ENCODE measurements around the gene MACO1. TPM values are rescaled to one million over a fixed set of nuclear protein-coding genes. Genes with fewer than 3 reads are reported as not detected.

The MACO1 gene
- total and polyA plus RNA-seq, 2 of the 8 experiments (the other 6 are each of a cell fraction or from before 2014, with no cell fraction given), result 3.5 to 15.1 TPM

- no peaks in the 10 kb centered on the region for H3K4me1 ChIP-seq (replicated peaks in 1 of 4; ENCODE audit: control insufficient read depth in 3 of 4, insufficient read depth in 4 of 4, low read length in 3 of 4)
- H3K4me3 ChIP-seq (ENCODE audit: extremely low read depth in 1 of 4, insufficient read depth in 2 of 4, low read depth in 3 of 4, low read length in 4 of 4), result no peak overlapping the region
- H3K23me2 ChIP-seq (ENCODE audit: low read depth, low read length), result no peaks in the 10 kb centered on the region; the same call in 1 of the 2 replicates
- no peaks in the 10 kb centered on the region for H3K36me3 ChIP-seq (ENCODE audit: control insufficient read depth in 2 of 4, insufficient read depth in 4 of 4, low read length in 3 of 4)
- H4K20me1 ChIP-seq (replicated peaks in 1 of 2; ENCODE audit: control insufficient read depth in 1 of 2, insufficient read depth in 2 of 2, low read length in 2 of 2), result peaks cover 0 to 7% of the 10 kb centered on the region in 2 experiments
- FAIRE-seq (no peak), DNase-seq (ENCODE audit: low read depth in 1 of 2, low spot score in 2 of 2) (no peak)
- 0 out of 2 replicates have a peak, but pooled peaks cover 4% of the 10 kb centered on the region for H3K79me1 ChIP-seq (ENCODE audit: low read depth, low read length)
- no peak overlapping the region for H4K8ac ChIP-seq (ENCODE audit: extremely low read depth, insufficient read depth, low read length)
- H2BK15ac ChIP-seq (ENCODE audit: low read length), result no peak overlapping the region
- WGBS, 2 experiments (ENCODE audit: extremely low coverage in 1 of 2, insufficient coverage in 1 of 2, insufficient read length in 1 of 2, insufficient replicate concordance in 2 of 2, low coverage in 1 of 2, low lambda C conversion rate in 2 of 2, missing lambda C conversion rate in 1 of 2), result 93% methylated on average over 8 of the region's 8 CpGs; no CpG with 5 or more reads in 1 of the 2 experiments
- H4K5ac ChIP-seq (ENCODE audit: insufficient read length, low read depth, low read length), result no peak overlapping the region
- no peaks in the 10 kb centered on the region for H3K27me3 ChIP-seq (replicated peaks in 1 of 4; ENCODE audit: control insufficient read depth in 3 of 4, extremely low read depth in 1 of 4, insufficient read depth in 3 of 4, low read length in 3 of 4)
- H3K9ac ChIP-seq (replicated peaks in 1 of 4; ENCODE audit: extremely low read depth in 1 of 4, low read depth in 3 of 4, low read length in 3 of 4), result no peak overlapping the region
- H3K79me2 ChIP-seq (ENCODE audit: control insufficient read depth in 1 of 2, insufficient read depth in 2 of 2, low read length in 2 of 2), result peaks cover 0 to 61% of the 10 kb centered on the region in 2 experiments; a peak in 3 of 4 replicates
- ChIA-PET CTCF (ENCODE audit: partially characterized antibody) (interaction anchor here (1.7 kb wide), 1 partner anchor 39 kb away, joined by 3 read pairs; no protein-coding TSS in a partner anchor), POLR2A (ENCODE audit: partially characterized antibody) (interaction anchor here (1.0 kb wide), 1 partner anchor 25 kb away, joined by 3 read pairs; no protein-coding TSS in a partner anchor)
- H3K4me2 ChIP-seq (ENCODE audit: insufficient read depth in 1 of 2, low read depth in 2 of 2, low read length in 2 of 2), result no peak overlapping the region
- no peak overlapping the region for H3K27ac ChIP-seq (ENCODE audit: low read depth, low read length)
- H3K18ac ChIP-seq (ENCODE audit: extremely low read depth, low read length), result no peak overlapping the region
- no peak overlapping the region for H2BK5ac ChIP-seq (ENCODE audit: low read depth, low read length)
- no peak overlapping the region for H4K91ac ChIP-seq (replicated peaks; ENCODE audit: insufficient read length, low read length)
- H2BK12ac ChIP-seq (ENCODE audit: low read depth, low read length), result no peak overlapping the region
- H3K56ac ChIP-seq (replicated peaks; ENCODE audit: insufficient read length, low read depth, low read length), result no peak overlapping the region
- H2AK5ac ChIP-seq (ENCODE audit: low read depth, low read length), result no peak overlapping the region
- H2BK120ac ChIP-seq (replicated peaks; ENCODE audit: low read depth, low read length), result no peak overlapping the region
- H3K14ac ChIP-seq (ENCODE audit: insufficient read length), result no peak overlapping the region
- H2BK20ac ChIP-seq (ENCODE audit: low read length), result no peak overlapping the region
- H3K23ac ChIP-seq (ENCODE audit: insufficient read length), result no peak overlapping the region
- H3K9me3 ChIP-seq (ENCODE audit: insufficient read depth in 2 of 2, low read depth in 1 of 2, low read length in 1 of 2), result no peaks in the 10 kb centered on the region
- H3K4ac ChIP-seq (replicated peaks; ENCODE audit: insufficient read length, low read depth, low read length), result no peak overlapping the region
- no peak overlapping the region for H2AFZ ChIP-seq (ENCODE audit: low read length)
- TF ChIP-seq TAF7 (optimal IDR thresholded peaks at IDR 0.05; ENCODE audit: borderline replicate concordance, low read depth, low read length) (no peak), GABPA (IDR thresholded peaks at IDR 0.05; ENCODE audit: borderline replicate concordance, insufficient read depth, low read length) (no peak), SIX5 (IDR thresholded peaks at IDR 0.05; ENCODE audit: low read depth, low read length) (no peak), NRF1 (IDR thresholded peaks at IDR 0.05; ENCODE audit: low read depth, low read length) (no peak), ASH2L (IDR thresholded peaks at IDR 0.05; ENCODE audit: low read length) (no peak), MAFK (IDR thresholded peaks at IDR 0.05; ENCODE audit: low read depth, low read length) (no peak), MAX (IDR thresholded peaks at IDR 0.05) (no peak), KDM5A (IDR thresholded peaks at IDR 0.05; ENCODE audit: low read length) (no peak), EGR1 (IDR thresholded peaks at IDR 0.05; ENCODE audit: borderline replicate concordance, low read depth, low read length) (no peak), EP300 (IDR thresholded peaks at IDR 0.05; ENCODE audit: borderline replicate concordance in 1 of 2, low read depth in 2 of 2, low read length in 2 of 2) (no peak), GTF2F1 (IDR thresholded peaks at IDR 0.05; ENCODE audit: borderline replicate concordance, low read depth, low read length) (no peak), POU5F1 (IDR thresholded peaks at IDR 0.05; ENCODE audit: low read depth, low read length) (no peak)
- TF ChIP-seq, protein P1, sequence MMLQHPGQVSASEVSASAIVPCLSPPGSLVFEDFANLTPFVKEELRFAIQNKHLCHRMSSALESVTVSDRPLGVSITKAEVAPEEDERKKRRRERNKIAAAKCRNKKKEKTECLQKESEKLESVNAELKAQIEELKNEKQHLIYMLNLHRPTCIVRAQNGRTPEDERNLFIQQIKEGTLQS (IDR thresholded peaks at IDR 0.05; ENCODE audit: insufficient read depth, low read depth, low read length), result no peak
These were observed 7.0 kb downstream of the MACO1 start for GRCh38 chr1:25437672-25438071.
